Inflammatory macrophage treated with lipopolysaccharide for 4 hours (primary cell): ENCODE data around the gene IGHMBP2.

Source experiments
- DNase-seq: peaks from one replicate; pipeline ENCODE4 v3.0.0-alpha.2; 2020

The IGHMBP2 gene

GRCh38 chr11:68928136-68928880, 24.6 kb downstream of the IGHMBP2 start:
- peak; percentile 67 for DNase-seq

- DNase-seq: no peak
Measured at GRCh38 chr11:68929135-68929534, 25.4 kb downstream of the IGHMBP2 start.

GRCh38 chr11:68929706-68930570, 26.2 kb downstream of the IGHMBP2 start:
- peak; percentile 68 for DNase-seq

GRCh38 chr11:68930991-68931855, 27.5 kb downstream of the IGHMBP2 start:
- no peak for DNase-seq

- no peak for DNase-seq
Measured at GRCh38 chr11:68931911-68932310, 28.2 kb downstream of the IGHMBP2 start.

- no peak for DNase-seq
Measured at GRCh38 chr11:68932358-68932757, 28.7 kb downstream of the IGHMBP2 start.

GRCh38 chr11:68932933-68933577, 29.4 kb downstream of the IGHMBP2 start:
- no peak for DNase-seq

- DNase-seq: no peak
Measured at GRCh38 chr11:68933605-68934320, 30.1 kb downstream of the IGHMBP2 start.

- no peak for DNase-seq
Measured at GRCh38 chr11:68934321-68934645, 30.6 kb downstream of the IGHMBP2 start.

- no peak for DNase-seq
Measured at GRCh38 chr11:68934666-68935065, 31.0 kb downstream of the IGHMBP2 start.

GRCh38 chr11:68935066-68935465, 31.4 kb downstream of the IGHMBP2 start:
- no peak for DNase-seq

GRCh38 chr11:68935516-68936357, 32.0 kb downstream of the IGHMBP2 start:
- no peak for DNase-seq

- no peak for DNase-seq
Measured at GRCh38 chr11:68936358-68936636, 32.6 kb downstream of the IGHMBP2 start.

GRCh38 chr11:68936676-68937620, 33.3 kb downstream of the IGHMBP2 start:
- no peak for DNase-seq

GRCh38 chr11:68938088-68938487, 34.4 kb downstream of the IGHMBP2 start:
- DNase-seq: no peak

- DNase-seq: peak; percentile 8
Measured at GRCh38 chr11:68938816-68939582, 35.3 kb downstream of the IGHMBP2 start.

- DNase-seq: no peak
Measured at GRCh38 chr11:68939583-68940555, 36.2 kb downstream of the IGHMBP2 start.
